ENCODE data around the gene MYT1.

DNA sequence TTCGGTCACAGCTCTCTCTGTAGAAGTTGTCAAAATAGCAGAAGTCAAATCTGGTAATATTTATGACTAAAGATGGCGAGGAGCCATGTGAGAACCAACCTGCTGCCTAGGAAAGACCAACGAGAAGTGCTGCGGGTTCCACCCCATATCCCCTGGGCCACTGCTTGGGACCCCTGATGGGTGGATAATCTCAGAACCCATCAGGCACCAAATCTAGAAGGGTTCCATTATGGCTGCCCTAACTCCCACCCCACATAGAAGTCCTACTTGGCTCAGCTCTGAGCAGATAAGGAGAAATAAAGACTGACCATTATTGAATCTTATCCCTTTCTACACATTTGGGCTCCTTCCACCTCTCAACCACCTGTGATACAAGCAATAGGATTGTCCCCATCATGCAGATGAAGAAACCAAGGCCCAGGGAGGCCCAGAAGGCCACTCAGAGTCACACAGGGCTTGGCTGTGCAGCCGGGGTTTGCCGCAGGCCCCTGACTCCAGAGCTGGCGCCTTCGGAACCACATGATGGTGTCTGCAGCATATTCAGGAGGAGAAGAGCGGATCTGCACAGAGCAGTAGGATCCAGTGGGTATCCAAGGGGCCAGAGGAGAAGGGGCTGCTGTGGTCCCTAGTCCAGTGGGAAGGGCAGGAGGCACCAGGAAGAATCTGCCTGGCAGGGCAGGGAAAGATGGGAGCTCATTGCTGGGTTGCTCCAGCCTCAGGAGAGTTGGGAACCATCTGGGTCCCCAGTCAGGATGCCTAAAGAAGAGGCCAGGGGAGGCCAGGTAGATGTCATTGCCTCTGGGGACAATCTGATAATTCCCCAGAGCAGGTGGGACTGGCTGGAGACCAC is 81.7 kb downstream of the MYT1 start:
- TF ChIP-seq, protein P1, sequence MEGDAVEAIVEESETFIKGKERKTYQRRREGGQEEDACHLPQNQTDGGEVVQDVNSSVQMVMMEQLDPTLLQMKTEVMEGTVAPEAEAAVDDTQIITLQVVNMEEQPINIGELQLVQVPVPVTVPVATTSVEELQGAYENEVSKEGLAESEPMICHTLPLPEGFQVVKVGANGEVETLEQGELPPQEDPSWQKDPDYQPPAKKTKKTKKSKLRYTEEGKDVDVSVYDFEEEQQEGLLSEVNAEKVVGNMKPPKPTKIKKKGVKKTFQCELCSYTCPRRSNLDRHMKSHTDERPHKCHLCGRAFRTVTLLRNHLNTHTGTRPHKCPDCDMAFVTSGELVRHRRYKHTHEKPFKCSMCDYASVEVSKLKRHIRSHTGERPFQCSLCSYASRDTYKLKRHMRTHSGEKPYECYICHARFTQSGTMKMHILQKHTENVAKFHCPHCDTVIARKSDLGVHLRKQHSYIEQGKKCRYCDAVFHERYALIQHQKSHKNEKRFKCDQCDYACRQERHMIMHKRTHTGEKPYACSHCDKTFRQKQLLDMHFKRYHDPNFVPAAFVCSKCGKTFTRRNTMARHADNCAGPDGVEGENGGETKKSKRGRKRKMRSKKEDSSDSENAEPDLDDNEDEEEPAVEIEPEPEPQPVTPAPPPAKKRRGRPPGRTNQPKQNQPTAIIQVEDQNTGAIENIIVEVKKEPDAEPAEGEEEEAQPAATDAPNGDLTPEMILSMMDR (IDR thresholded peaks at IDR 0.05; ENCODE audit: low read depth, low read length, missing input control) = no peak
- TF ChIP-seq, protein P2, sequence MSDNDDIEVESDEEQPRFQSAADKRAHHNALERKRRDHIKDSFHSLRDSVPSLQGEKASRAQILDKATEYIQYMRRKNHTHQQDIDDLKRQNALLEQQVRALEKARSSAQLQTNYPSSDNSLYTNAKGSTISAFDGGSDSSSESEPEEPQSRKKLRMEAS (IDR thresholded peaks at IDR 0.05) = no peak
- TF ChIP-seq YY1 (IDR thresholded peaks at IDR 0.05) = no peak
